ENCODE measurements around the gene FRMPD3. TPM values are rescaled to one million over a fixed set of nuclear protein-coding genes. Genes with fewer than 3 reads are reported as not detected.

The FRMPD3 gene
- total and polyA plus RNA-seq, 10 of the 15 experiments (the other 5 are each of a cell fraction or from before 2014, with no cell fraction given), result 0.01 to 0.06 (median 0.05) TPM; not detected in 6

DNA sequence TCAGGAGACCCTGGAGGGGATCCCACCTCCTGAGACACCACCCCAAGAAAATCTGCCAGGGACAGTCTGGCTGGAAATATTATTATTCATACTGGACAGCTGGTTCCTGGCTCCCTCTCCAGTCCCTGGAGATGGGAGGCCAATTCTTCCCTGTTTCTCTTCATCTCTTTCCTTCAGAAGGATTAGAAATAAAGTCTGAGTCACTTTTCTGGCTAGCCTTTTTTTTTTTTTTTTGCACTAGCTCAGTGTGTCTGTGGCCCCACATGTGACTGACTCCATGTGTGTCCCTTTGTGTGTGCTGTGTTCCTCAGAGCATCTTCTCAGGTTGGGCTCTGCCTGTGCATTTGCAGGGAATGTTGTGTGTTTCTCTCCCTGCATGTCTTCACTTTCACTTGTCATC lies 1.8 kb upstream of the FRMPD3 start:
- TF ChIP-seq, protein P1, sequence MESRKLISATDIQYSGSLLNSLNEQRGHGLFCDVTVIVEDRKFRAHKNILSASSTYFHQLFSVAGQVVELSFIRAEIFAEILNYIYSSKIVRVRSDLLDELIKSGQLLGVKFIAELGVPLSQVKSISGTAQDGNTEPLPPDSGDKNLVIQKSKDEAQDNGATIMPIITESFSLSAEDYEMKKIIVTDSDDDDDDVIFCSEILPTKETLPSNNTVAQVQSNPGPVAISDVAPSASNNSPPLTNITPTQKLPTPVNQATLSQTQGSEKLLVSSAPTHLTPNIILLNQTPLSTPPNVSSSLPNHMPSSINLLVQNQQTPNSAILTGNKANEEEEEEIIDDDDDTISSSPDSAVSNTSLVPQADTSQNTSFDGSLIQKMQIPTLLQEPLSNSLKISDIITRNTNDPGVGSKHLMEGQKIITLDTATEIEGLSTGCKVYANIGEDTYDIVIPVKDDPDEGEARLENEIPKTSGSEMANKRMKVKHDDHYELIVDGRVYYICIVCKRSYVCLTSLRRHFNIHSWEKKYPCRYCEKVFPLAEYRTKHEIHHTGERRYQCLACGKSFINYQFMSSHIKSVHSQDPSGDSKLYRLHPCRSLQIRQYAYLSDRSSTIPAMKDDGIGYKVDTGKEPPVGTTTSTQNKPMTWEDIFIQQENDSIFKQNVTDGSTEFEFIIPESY (IDR thresholded peaks at IDR 0.05), result no peak
- TF ChIP-seq TAF1 (IDR thresholded peaks at IDR 0.05; ENCODE audit: borderline replicate concordance, low read depth, low read length) (no peak), CBFB (IDR thresholded peaks at IDR 0.05; ENCODE audit: low read depth) (no peak), BCL11A (IDR thresholded peaks at IDR 0.05; ENCODE audit: low read depth, low read length) (no peak), NFXL1 (IDR thresholded peaks at IDR 0.05; ENCODE audit: borderline replicate concordance) (no peak), EGR1 (IDR thresholded peaks at IDR 0.05; ENCODE audit: borderline replicate concordance in 1 of 2, low read depth in 2 of 2, low read length in 2 of 2) (no peak), NR2C2 (IDR thresholded peaks at IDR 0.05; ENCODE audit: borderline replicate concordance, control insufficient read depth, insufficient read length, low read depth) (no peak), MTA3 (IDR thresholded peaks at IDR 0.05; ENCODE audit: borderline replicate concordance, low read length) (no peak), ZZZ3 (IDR thresholded peaks at IDR 0.05; ENCODE audit: control insufficient read depth, insufficient read length, low read depth) (no peak)
- TF ChIP-seq, protein P2, sequence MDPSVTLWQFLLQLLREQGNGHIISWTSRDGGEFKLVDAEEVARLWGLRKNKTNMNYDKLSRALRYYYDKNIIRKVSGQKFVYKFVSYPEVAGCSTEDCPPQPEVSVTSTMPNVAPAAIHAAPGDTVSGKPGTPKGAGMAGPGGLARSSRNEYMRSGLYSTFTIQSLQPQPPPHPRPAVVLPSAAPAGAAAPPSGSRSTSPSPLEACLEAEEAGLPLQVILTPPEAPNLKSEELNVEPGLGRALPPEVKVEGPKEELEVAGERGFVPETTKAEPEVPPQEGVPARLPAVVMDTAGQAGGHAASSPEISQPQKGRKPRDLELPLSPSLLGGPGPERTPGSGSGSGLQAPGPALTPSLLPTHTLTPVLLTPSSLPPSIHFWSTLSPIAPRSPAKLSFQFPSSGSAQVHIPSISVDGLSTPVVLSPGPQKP (IDR thresholded peaks at IDR 0.05; ENCODE audit: low read depth, low read length), result no peak
- TF ChIP-seq, protein P3, sequence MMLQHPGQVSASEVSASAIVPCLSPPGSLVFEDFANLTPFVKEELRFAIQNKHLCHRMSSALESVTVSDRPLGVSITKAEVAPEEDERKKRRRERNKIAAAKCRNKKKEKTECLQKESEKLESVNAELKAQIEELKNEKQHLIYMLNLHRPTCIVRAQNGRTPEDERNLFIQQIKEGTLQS (IDR thresholded peaks at IDR 0.05; ENCODE audit: borderline replicate concordance, extremely low read depth, low read depth, low read length), result no peak
- POLR2A ChIA-PET, result no interaction called here

More for the DNA sequence above, 1.8 kb upstream of the FRMPD3 start:
- ChIA-PET SMC1A (ENCODE audit: uncharacterized antibody, unreplicated experiment) (interaction anchor here (1.1 kb wide), 1 partner anchor 15 kb away, joined by 3 read pairs; no protein-coding TSS in a partner anchor), CTCF (no interaction called here), RAD21 (ENCODE audit: unreplicated experiment) (no interaction called here)
- H3K4me3 ChIP-seq, result no peak overlapping the region
- no peak overlapping the region for H3K9ac ChIP-seq (ENCODE audit: control insufficient read depth, insufficient read depth, low read length)
- in situ Hi-C loops (cut with MboI) (no loop called here), intact Hi-C loops (cut with micrococcal nuclease; ENCODE audit: unreplicated experiment) (no loop called here)
- H3K4me2 ChIP-seq (ENCODE audit: control insufficient read depth, insufficient read depth), result no peak overlapping the region
- H3K79me2 ChIP-seq (ENCODE audit: control insufficient read depth, insufficient read depth, low read length), result no peaks in the 10 kb centered on the region
- H2AFZ ChIP-seq (ENCODE audit: control insufficient read depth, low read depth, low read length), result no peak overlapping the region
- no peaks in the 10 kb centered on the region for H3K36me3 ChIP-seq (ENCODE audit: control insufficient read depth in 2 of 2, insufficient read depth in 2 of 2, low read length in 1 of 2)
- FAIRE-seq, result no peak
- BruUV-seq (replicated peaks), result no TSS peak
- no peaks in the 10 kb centered on the region for H3K4me1 ChIP-seq (ENCODE audit: control insufficient read depth, insufficient read depth, low read length)
- H3K27me3 ChIP-seq (replicated peaks in 1 of 2; ENCODE audit: control insufficient read depth in 2 of 2, insufficient read depth in 2 of 2, low read length in 1 of 2), result peaks cover 3% of the 10 kb centered on the region in 2 experiments; a peak in 3 of 4 replicates
- ATAC-seq, result no peak
- H3K27ac ChIP-seq (ENCODE audit: control insufficient read depth, insufficient read depth), result no peak overlapping the region
- no peaks in the 10 kb centered on the region; the same call in 2 of the 3 replicates for H3K9me3 ChIP-seq (replicated peaks; ENCODE audit: control insufficient read depth, insufficient read depth, low read length)
- no peak for DNase-seq (ENCODE audit: low read depth, low spot score)
- no peaks in the 10 kb centered on the region for H4K20me1 ChIP-seq (ENCODE audit: control insufficient read depth, insufficient read depth)
